PC-9 (cell line): ENCODE data around the gene PAPSS1. TPM values are rescaled to one million over a fixed set of nuclear protein-coding genes. Genes with fewer than 3 reads are reported as not detected.

Experiments used
- BruUV-seq: library from RNA; stranded (reverse); fragments of 400-500 nt; replicated peaks from 2 replicates; lab custom pipeline; 2021; lab: Mats Ljungman, UMichigan
- CTCF ChIA-PET: fragments of 300-600 bp; sonication (Branson Sonifier 250); formaldehyde crosslinking; loops from one replicate; lab custom pipeline; 2022; ENCODE audit warnings: antibody characterized with exemption; lab: Charles Lee
- POLR2A ChIA-PET: fragments of 300-600 bp; sonication (Branson Sonifier 250); formaldehyde crosslinking; loops from one replicate; lab custom pipeline; 2022; ENCODE audit warnings: antibody characterized with exemption; ENCODE audit not compliant: unreplicated experiment; lab: Charles Lee
- DNase-seq, 2 experiments: peaks; one replicate each; pipeline versions ENCODE4 v3.0.0 to v3.0.0-alpha.2; 2015 to 2022; ENCODE audit warnings: mixed read lengths in 1 of 2
- H2AFZ ChIP-seq: fragments of 200-600 bp; sonication (generic); 2 replicates; pipeline ENCODE4 v1.8.1; 2017; ENCODE audit warnings: antibody characterized with exemption
- H3F3A ChIP-seq: fragments of 200-600 bp; sonication (generic); 2 replicates; pipeline ENCODE4 v1.8.1; 2017; ENCODE audit warnings: antibody characterized with exemption, mild to moderate bottlenecking, low read depth; ENCODE audit not compliant: insufficient read depth
- H3K27ac ChIP-seq: fragments of 200-600 bp; sonication (generic); 2 replicates; pipeline ENCODE4 v1.6.1; 2016; ENCODE audit warnings: mixed run types
- H3K27me3 ChIP-seq: fragments of 200-600 bp; sonication (generic); 2 replicates; pipeline ENCODE4 v1.6.1; 2016; ENCODE audit warnings: low read depth, mixed run types; ENCODE audit not compliant: insufficient read depth
- H3K36me3 ChIP-seq: fragments of 200-600 bp; sonication (generic); 2 replicates; pipeline ENCODE4 v1.6.1; 2016; ENCODE audit warnings: low read depth, mixed run types
- H3K4me1 ChIP-seq: fragments of 200-600 bp; sonication (generic); replicated peaks from 2 replicates; pipeline ENCODE4 v1.6.1; 2016; ENCODE audit warnings: mixed run types; ENCODE audit not compliant: insufficient read depth
- H3K4me2 ChIP-seq: fragments of 200-600 bp; sonication (generic); 2 replicates; pipeline ENCODE4 v1.6.1; 2017; ENCODE audit warnings: mixed run types
- H3K4me3 ChIP-seq: fragments of 200-600 bp; sonication (generic); 2 replicates; pipeline ENCODE4 v1.6.1; 2016; ENCODE audit warnings: mixed run types
- H3K79me2 ChIP-seq: fragments of 200-600 bp; sonication (generic); 2 replicates; pipeline ENCODE4 v1.6.1; 2017; ENCODE audit warnings: low read depth, mixed run types
- H3K9me2 ChIP-seq: fragments of 200-600 bp; sonication (generic); 2 replicates; pipeline ENCODE4 v1.8.1; 2017; ENCODE audit warnings: mild to moderate bottlenecking; ENCODE audit not compliant: insufficient read depth
- H3K9me3 ChIP-seq: fragments of 200-600 bp; sonication (generic); 2 replicates; pipeline ENCODE4 v1.8.1; 2016; ENCODE audit warnings: low read depth; ENCODE audit not compliant: insufficient read depth
- H4K20me1 ChIP-seq: fragments of 200-600 bp; sonication (generic); 2 replicates; pipeline ENCODE4 v1.8.1; 2017; ENCODE audit not compliant: insufficient read depth
- EZH2 ChIP-seq: fragments of 200-600 bp; sonication (generic); IDR thresholded peaks from 2 replicates; pipeline ENCODE4 v1.8.0; 2017; ENCODE audit warnings: antibody characterized with exemption, low read depth
- intact Hi-C: fragments of 100-400 bp; cut with micrococcal nuclease; formaldehyde crosslinking; loops from one replicate; pipeline ENCODE4 v1.10.0; 2022; ENCODE audit not compliant: unreplicated experiment
- total RNA-seq: library from RNA; stranded (reverse); gene quantifications from 2 replicates; pipeline ENCODE4 v1.2.3, GENCODE V29; 2021
- TF ChIP-seq, protein P1 (sequence below): fragments of 200-600 bp; sonication (generic); conservative IDR thresholded peaks from 2 replicates; pipeline ENCODE4 v1.6.1; 2017; ENCODE audit warnings: mixed run types, antibody characterized with exemption, mild to moderate bottlenecking, moderate library complexity

The PAPSS1 gene
- total RNA-seq, 1 experiment from 2014 or later = 18.8 TPM

DNA sequence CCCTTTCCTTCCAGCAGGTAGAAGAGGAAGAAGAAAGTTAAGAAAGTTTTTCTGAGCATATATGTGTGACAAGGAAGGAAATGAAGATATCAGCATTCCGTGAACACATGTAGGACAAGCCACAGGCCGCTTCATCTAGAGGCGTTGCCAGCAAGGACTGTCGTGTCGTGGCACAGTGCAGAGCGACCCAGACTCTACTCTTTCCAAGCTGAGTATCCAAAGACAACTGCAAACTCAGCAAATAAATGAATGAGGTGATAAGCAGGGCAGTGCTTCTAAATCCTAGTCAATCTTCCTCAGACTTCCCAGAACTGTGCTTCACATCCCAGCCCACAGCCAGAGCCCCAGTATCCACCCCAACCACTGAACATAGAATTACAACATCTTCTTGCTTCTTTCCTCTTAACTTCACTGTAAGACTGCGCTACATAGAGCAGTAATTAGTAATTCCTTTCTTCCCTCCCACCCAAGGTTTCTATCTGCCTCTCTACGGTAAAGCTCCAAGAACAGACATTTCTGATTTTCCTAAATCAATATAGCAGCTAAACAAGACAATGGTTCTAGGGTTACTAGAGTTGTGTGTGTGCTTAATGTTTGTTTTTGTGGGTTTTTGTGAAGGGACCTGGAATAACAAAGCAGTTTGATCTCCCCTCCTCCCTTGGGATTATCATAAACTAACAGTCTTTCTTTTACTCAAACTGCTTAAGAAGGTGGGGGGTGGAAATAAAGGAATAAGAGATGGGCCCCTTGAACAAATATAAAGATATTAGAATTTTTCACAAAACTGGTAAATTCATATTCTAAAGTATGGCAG lies 71.6 kb downstream of the PAPSS1 start:
- TF ChIP-seq, protein P1, sequence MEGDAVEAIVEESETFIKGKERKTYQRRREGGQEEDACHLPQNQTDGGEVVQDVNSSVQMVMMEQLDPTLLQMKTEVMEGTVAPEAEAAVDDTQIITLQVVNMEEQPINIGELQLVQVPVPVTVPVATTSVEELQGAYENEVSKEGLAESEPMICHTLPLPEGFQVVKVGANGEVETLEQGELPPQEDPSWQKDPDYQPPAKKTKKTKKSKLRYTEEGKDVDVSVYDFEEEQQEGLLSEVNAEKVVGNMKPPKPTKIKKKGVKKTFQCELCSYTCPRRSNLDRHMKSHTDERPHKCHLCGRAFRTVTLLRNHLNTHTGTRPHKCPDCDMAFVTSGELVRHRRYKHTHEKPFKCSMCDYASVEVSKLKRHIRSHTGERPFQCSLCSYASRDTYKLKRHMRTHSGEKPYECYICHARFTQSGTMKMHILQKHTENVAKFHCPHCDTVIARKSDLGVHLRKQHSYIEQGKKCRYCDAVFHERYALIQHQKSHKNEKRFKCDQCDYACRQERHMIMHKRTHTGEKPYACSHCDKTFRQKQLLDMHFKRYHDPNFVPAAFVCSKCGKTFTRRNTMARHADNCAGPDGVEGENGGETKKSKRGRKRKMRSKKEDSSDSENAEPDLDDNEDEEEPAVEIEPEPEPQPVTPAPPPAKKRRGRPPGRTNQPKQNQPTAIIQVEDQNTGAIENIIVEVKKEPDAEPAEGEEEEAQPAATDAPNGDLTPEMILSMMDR = no peak
- TF ChIP-seq EZH2 = no peak
- no peak overlapping the region for H3K4me2 ChIP-seq
- no peak overlapping the region for H2AFZ ChIP-seq
- no TSS peak for BruUV-seq
- ChIA-PET CTCF (no interaction called here), POLR2A (no interaction called here)
- H3K27ac ChIP-seq = no peak overlapping the region
- no peaks in the 10 kb centered on the region for H3K79me2 ChIP-seq
- no peaks in the 10 kb centered on the region for H3K4me1 ChIP-seq
- intact Hi-C loops = no loop called here
- no peaks in the 10 kb centered on the region for H3K27me3 ChIP-seq
- no peaks in the 10 kb centered on the region for H4K20me1 ChIP-seq
- no peaks in the 10 kb centered on the region for H3K36me3 ChIP-seq
- no peak overlapping the region for H3K4me3 ChIP-seq
- H3K9me2 ChIP-seq = no peaks in the 10 kb centered on the region
- no peaks in the 10 kb centered on the region for H3F3A ChIP-seq
- no peaks in the 10 kb centered on the region for H3K9me3 ChIP-seq
- no peak for DNase-seq

DNA sequence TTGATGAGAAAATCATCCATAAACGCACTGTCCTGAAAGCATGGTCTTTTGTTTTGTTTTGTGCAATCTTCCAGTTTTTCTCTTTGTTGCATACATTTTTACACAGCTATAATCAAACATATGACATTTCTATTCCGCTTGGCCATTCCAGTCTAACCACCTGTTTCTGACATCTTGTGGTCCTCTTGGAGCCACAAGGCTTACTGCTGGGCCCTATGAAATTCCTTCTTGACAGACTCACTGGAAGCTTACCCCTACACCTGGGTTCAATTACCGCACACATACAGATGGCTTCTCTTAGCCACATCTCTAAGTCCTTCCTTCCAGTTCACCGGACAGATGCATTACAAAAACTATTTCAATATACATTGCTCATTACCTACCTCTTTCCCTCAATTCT lies 72.4 kb downstream of the PAPSS1 start:
- Histone ChIP-seq H3K36me3 (no peaks in the 10 kb centered on the region), H3K4me2 (no peak overlapping the region), H3F3A (no peaks in the 10 kb centered on the region), H3K9me3 (no peaks in the 10 kb centered on the region), H3K27me3 (no peaks in the 10 kb centered on the region), H3K9me2 (no peaks in the 10 kb centered on the region), H3K79me2 (no peaks in the 10 kb centered on the region), H4K20me1 (no peaks in the 10 kb centered on the region), H2AFZ (no peak overlapping the region), H3K4me1 (no peaks in the 10 kb centered on the region), H3K27ac (no peak overlapping the region), H3K4me3 (no peak overlapping the region)
- POLR2A ChIA-PET = no interaction called here
- CTCF ChIA-PET = no interaction called here
- DNase-seq = no peak
- no TSS peak for BruUV-seq
- TF ChIP-seq, protein P1 = no peak
- TF ChIP-seq EZH2 = no peak
- intact Hi-C loops = no loop called here

DNA sequence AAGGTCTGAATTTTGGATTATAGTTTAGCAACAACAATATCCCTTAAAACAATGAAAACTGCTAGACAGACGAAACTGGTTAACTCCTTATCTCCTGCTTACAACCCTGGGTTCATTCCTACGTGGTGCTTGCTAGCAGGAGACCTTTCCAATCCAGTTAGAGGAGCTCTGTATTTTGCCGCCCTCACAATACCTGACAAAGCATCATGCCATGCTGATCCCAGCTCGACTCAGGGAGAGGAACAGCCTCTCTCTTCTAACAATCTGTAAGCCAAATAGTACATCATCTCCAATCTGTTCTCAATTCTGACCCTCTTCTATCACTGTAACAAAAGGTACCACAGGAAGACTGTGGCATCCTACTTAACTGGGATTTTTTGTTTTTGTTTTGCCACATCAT lies 74.4 kb downstream of the PAPSS1 start:
- no peak for TF ChIP-seq EZH2
- TF ChIP-seq, protein P1 = no peak
- Histone ChIP-seq H2AFZ (no peak overlapping the region), H3K9me2 (no peaks in the 10 kb centered on the region), H3K27me3 (no peaks in the 10 kb centered on the region), H3K4me2 (no peak overlapping the region), H3F3A (no peaks in the 10 kb centered on the region), H3K9me3 (no peaks in the 10 kb centered on the region), H4K20me1 (no peaks in the 10 kb centered on the region), H3K4me1 (no peaks in the 10 kb centered on the region), H3K4me3 (no peak overlapping the region), H3K27ac (no peak overlapping the region), H3K79me2 (no peaks in the 10 kb centered on the region), H3K36me3 (no peaks in the 10 kb centered on the region)
- DNase-seq = no peak
- ChIA-PET POLR2A (no interaction called here), CTCF (no interaction called here)
- BruUV-seq = no TSS peak
- intact Hi-C loops = no loop called here
